Colonic mucosa (tissue), 4 donors: ENCODE results near the gene CDKAL1. TPM values are rescaled to one million over a fixed set of nuclear protein-coding genes. Genes with fewer than 3 reads are reported as not detected.

Experiments used
- DNase-seq: peaks from one replicate; pipeline ENCODE4 v3.0.0-alpha.2; 2020
- H3K27ac ChIP-seq: fragments of 200-600 bp; one replicate; pipeline ENCODE4 v1.8.0; 2021
- H3K27me3 ChIP-seq: fragments of 200-600 bp; one replicate; pipeline ENCODE4 v1.8.0; 2021
- H3K36me3 ChIP-seq: fragments of 200-600 bp; one replicate; pipeline ENCODE4 v1.8.0; 2021
- H3K4me1 ChIP-seq: fragments of 200-600 bp; one replicate; pipeline ENCODE4 v1.8.0; 2021; ENCODE audit warnings: mild to moderate bottlenecking
- H3K4me3 ChIP-seq: fragments of 200-600 bp; one replicate; pipeline ENCODE4 v1.8.0; 2021
- H3K9ac ChIP-seq, 2 donors: one replicate each; pipeline ENCODE4 v1.7.0; 2013; ENCODE audit warnings: control low read depth in 2 of 2, low read depth in 2 of 2, low read length in 2 of 2
- H3K9me3 ChIP-seq: fragments of 200-600 bp; one replicate; pipeline ENCODE4 v1.8.0; 2021
- intact Hi-C: fragments of 100-400 bp; cut with DNase I; formaldehyde crosslinking; loops from one replicate; pipeline ENCODE4 v1.14.1; 2022
- total RNA-seq, 2 donors: library from RNA; stranded (reverse); fragmentation: NEBNext Ultra II Directional in 1 of 2; extraction: Animal tissue kit (Norgen Biotek cat#: 25700) in 1 of 2; gene quantifications; one replicate each; pipeline ENCODE4 v1.2.1, GENCODE V29; 2021
- TF ChIP-seq, protein P1 (sequence below): fragments of 200-600 bp; IDR thresholded peaks from one replicate; pipeline ENCODE4 v1.8.0; 2022; ENCODE audit warnings: antibody characterized with exemption, mild to moderate bottlenecking
- donor health status: healthy.
- donor health status: DM: no; HTN: no; CAD: no.
- donor health status: DM: no; HTN: no; CAD: no.

CDKAL1 gene
- total RNA-seq, 2 donors from 2014 or later = 13.8 to 14.2 TPM

DNA sequence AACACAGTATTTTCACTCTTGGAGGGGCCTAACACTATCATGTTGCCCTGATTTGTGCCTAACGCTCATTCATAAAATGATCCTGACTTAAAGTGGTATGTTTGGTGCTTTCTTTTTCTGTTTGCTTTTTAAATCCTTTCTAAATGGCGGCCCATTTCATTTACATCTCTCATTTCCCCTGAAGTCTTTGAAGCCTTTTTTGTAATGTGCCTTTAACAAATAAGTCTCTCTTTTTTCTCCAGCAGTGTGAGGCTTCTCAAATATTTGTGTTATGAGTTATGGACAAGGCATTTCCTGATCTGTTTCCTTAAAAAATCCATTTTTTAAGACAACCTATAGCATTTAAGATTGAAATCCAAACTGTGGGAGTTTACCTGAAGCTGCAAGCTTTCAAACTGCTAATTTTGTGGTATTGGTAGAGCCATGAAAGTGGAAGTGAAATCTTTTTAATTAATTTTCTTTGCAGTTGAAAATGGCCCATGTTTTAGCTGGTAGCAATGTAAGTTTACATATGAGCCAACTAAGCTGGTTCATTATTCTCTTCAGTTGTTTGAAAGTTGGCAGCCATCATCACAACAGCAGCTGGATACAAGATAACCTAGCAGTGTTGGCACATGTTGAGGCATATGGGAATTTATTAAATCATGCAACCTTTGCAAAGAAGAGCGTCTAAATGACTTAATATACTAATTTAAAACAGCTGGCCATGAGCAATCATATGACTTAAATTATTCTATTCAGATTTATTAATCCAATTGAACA, 469.7 kb downstream of the CDKAL1 start:
- Histone ChIP-seq H3K4me1 (no peaks in the 10 kb centered on the region), H3K9me3 (no peaks in the 10 kb centered on the region), H3K9ac (no peak overlapping the region), H3K27me3 (no peaks in the 10 kb centered on the region), H3K27ac (no peak overlapping the region), H3K4me3 (no peak overlapping the region), H3K36me3 (no peaks in the 10 kb centered on the region)
- intact Hi-C loops = no loop called here
- DNase-seq = no peak
- TF ChIP-seq, protein P1, sequence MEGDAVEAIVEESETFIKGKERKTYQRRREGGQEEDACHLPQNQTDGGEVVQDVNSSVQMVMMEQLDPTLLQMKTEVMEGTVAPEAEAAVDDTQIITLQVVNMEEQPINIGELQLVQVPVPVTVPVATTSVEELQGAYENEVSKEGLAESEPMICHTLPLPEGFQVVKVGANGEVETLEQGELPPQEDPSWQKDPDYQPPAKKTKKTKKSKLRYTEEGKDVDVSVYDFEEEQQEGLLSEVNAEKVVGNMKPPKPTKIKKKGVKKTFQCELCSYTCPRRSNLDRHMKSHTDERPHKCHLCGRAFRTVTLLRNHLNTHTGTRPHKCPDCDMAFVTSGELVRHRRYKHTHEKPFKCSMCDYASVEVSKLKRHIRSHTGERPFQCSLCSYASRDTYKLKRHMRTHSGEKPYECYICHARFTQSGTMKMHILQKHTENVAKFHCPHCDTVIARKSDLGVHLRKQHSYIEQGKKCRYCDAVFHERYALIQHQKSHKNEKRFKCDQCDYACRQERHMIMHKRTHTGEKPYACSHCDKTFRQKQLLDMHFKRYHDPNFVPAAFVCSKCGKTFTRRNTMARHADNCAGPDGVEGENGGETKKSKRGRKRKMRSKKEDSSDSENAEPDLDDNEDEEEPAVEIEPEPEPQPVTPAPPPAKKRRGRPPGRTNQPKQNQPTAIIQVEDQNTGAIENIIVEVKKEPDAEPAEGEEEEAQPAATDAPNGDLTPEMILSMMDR = no peak

DNA sequence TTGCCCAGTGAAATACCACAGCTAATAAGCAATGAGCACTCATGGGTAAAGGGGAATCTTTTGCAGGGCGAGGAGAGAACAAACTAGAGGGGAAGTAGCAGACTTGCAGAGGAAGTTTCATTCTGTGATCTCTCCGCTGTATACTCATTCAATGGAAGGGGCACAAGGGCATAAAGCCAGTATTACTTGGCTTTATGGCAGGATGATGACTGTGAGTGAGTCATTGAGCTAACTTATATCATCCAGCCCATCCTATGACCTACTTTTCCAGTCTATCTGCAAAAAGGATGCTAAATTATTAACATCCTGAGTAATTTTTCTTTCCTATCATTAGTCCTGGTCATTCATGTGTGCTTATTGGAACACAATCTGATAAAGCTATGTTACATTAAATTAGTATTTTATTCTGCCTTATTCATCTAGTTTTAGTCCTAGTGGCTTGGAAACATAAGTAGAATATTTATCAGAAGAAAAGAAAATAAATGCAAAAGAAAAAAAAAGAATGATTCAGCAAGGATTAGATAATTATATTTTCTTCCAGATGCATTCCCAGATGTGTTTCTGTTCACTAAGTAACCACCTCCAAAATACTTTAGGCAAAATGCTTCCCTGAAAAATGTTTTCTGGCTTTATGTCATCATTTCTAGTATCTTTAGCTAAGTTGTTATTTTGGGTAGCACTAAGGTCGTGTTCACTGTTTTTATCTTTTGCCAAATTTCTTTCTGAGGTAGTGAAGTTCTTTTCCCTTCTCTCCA, 471.7 kb downstream of the CDKAL1 start:
- H3K9ac ChIP-seq = no peak overlapping the region
- intact Hi-C loops = no loop called here
- TF ChIP-seq, protein P1 = no peak
- no peaks in the 10 kb centered on the region for H3K9me3 ChIP-seq
- H3K4me1 ChIP-seq = no peaks in the 10 kb centered on the region
- no peaks in the 10 kb centered on the region for H3K27me3 ChIP-seq
- H3K4me3 ChIP-seq = no peak overlapping the region
- no peaks in the 10 kb centered on the region for H3K36me3 ChIP-seq
- H3K27ac ChIP-seq = no peak overlapping the region
- no peak for DNase-seq

DNA sequence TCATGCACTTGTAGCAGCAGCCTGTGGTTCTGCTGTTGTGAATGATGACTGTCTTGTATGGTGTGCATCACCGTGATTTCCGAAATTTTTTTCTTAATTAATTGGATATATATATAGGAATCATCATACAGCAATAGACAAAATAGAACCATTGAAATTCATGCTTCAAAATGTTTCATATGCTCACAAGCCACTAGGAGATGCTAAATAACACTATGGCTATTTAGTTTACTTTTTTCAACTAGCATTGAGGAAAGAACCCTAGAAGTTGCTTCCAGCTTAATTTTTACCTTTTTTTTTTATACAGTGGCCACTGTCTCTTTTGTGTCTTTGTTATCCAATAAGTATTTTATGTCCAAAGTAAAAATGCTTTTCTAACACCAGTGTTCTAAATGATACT, 485.4 kb downstream of the CDKAL1 start:
- no peaks in the 10 kb centered on the region for H3K27me3 ChIP-seq
- no peak overlapping the region for H3K4me3 ChIP-seq
- H3K9ac ChIP-seq = no peak overlapping the region
- intact Hi-C loops = no loop called here
- no peak for DNase-seq
- no peaks in the 10 kb centered on the region for H3K4me1 ChIP-seq
- no peaks in the 10 kb centered on the region for H3K9me3 ChIP-seq
- no peak overlapping the region for H3K27ac ChIP-seq
- H3K36me3 ChIP-seq = no peaks in the 10 kb centered on the region
- TF ChIP-seq, protein P1 = no peak

DNA sequence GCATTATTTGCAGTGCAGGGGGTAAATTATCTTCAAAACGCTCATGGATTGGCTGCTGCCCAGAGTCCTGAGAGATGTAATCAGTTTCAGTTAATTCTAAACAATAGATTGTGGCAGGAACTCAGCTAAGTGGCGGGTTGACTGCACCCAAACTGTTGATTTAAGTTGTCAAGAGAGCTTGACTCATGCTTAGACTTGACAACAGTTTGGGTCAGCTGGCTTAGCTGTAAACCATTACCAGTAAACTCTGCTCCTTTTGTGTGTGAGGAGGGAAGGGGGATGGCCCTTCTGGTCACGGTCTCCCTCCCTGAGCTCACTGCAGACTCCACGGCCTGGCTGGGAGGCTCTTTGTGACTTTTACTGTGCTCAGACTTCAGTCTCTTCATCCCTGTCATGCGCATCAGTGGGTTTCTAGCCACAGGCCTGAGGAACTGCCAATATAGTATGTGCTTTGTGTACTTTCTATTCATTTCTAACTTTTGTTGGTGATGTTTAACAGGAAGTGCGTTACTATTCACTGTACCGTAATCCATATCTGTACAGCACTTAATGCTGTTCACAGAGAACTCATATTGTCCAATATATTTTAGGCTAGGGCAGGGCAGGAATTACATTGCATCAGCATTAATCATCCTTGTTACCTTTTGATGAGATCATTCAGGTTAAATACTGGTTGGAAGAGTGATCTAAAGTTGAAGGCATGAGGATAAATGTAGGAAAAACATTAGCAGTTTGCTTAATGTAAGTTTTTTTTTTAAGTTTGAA, 488.3 kb downstream of the CDKAL1 start:
- no peaks in the 10 kb centered on the region for H3K9me3 ChIP-seq
- DNase-seq = peak; percentile 29
- H3K36me3 ChIP-seq = no peaks in the 10 kb centered on the region
- no peak overlapping the region for H3K9ac ChIP-seq
- intact Hi-C loops = no loop called here
- TF ChIP-seq, protein P1 = no peak
- H3K4me3 ChIP-seq = no peak overlapping the region
- H3K27ac ChIP-seq = peak overlapping the region; percentile 34
- no peaks in the 10 kb centered on the region for H3K4me1 ChIP-seq
- H3K27me3 ChIP-seq = no peaks in the 10 kb centered on the region

DNA sequence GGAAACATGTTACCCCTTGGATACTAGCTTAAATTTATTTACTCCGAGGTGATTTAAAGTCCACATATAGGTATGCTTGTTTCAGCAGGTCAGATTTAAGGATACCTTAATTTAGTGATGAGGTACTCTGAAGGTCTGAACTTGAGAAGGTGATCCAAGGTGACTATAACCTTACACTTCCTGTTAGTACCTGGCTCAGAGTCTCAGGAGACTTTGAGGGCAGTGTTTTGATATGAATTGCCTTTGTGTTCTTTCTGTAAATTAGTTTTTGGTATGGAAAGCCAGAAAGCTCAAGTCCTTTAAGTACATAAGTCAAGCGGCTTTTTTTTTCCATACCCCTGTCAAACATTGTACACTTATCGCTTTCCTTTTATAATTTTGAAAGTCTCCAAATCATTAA, 489.0 kb downstream of the CDKAL1 start:
- DNase-seq = no peak
- Histone ChIP-seq H3K4me1 (no peaks in the 10 kb centered on the region), H3K27me3 (no peaks in the 10 kb centered on the region), H3K9me3 (no peaks in the 10 kb centered on the region), H3K9ac (no peak overlapping the region), H3K27ac (no peak overlapping the region), H3K4me3 (no peak overlapping the region), H3K36me3 (no peaks in the 10 kb centered on the region)
- TF ChIP-seq, protein P1 = no peak
- intact Hi-C loops = no loop called here
